Measurements from ENCODE around the gene ZAP70.

ZAP70 gene

DNA sequence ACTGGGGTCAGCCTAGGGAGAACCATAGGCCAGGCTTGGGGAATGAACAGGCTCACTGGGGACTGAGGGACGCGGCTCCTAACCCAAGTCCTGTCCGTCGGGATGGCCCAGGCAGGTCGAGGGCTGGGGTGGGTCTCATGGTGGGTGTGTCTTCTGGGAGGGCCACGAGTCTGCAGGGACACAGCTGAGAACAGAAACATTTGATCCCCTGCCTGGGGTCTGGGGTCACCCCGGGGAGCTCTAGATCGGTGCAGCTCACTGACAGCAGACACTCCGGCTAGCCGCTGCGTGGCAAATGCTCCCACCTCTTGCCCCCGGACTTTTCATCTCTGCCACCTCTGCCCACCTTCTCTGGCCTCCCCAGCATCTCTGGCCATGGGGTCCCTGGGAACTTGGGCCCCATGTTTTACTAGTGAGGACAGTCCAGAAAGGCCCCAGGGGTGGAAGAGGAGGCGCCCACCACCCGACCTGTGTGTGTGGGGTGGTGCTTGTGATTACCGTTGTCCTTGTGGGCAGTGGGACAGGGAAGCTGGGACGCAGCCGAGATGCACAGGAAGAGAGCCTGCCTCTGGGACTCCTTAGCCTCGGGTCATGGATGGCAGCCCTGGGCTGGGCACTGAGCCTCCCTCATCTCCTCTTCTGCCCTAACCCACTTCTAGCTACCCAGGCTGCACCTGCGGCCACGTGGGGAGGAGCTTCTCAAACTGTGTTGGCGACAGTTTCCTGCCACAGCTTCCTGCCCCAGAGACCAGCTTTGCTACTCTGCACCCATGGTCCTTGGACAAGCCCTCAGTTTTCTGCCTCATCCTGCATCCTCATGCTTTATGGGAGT lies 4.9 kb downstream of the ZAP70 start:
- no peak for DNase-seq

DNA sequence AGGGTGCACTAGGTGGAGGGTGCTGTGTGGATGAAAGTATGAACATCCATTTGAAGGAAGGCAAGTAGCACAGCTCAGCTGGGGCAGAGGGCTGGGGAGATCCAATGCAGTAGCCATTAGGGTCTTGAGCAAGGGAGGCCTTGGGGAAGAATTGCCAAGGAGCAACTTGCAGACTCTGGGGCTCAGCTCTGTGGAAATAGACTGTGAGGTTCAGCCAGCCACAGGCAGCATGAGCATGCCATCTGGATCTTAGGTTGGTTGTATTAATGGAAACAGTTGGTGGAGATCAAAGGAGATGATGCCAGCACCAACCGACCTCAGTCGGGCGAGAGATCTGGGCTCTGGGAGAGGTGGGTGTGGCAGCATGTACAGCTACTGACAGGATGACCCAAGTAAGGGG lies 5.6 kb downstream of the ZAP70 start:
- DNase-seq = no peak

DNA sequence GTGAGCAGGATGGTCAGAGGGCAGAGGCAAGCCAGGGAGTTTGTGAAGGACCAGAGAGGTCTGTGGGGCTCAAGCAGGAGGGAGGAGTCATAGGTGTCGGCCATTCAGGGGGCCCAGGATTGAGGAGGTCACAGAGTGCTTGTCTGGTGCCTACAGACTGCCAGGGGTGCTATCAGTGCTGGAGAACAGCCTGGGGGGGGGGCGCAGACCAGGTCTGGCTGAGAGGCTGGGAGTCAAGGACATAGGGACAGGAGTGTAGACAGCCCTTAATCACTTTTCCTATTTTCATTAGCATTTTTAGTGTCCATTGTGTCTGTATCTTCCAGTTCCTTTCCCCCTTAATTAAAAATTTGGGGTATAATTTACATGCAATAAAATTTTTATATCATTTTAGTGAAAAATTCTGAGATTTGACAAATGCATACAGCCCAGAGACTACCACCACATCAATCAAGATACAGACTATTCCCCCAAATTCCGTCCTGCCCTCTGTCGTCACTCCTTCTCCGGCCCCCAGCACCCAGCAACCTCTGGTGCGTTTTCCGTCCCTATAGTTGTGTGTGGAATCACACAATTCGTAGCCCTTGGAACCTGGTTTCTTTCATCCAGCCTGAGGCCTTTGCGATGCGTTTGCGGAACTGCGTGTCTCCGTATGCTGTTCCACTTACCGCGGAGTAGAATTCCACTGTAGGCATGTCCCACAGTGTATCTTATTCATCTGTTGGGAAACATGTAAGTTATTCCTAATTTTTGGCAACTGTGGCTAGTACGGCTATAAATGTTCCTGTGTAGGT lies 6.2 kb downstream of the ZAP70 start:
- no peak for DNase-seq

DNA sequence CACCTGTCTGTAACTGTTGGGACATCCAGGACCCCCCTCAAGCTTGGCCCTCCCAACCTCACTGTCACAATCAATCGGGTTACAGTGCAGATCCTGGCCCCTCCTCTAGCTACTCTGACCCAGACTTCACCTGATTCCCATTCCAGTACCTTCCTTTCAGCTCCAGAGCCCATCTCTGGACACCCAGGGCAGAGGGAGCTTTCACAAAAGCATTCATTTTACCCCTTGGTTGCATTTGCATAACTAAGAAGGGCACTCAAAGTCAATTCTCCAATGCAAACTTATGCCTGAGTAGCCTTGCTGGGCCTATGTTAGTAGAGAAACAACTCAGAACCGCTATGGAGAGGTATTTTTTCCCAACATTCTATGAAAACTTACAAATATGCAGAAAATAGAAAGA lies 7.4 kb downstream of the ZAP70 start:
- DNase-seq = no peak

DNA sequence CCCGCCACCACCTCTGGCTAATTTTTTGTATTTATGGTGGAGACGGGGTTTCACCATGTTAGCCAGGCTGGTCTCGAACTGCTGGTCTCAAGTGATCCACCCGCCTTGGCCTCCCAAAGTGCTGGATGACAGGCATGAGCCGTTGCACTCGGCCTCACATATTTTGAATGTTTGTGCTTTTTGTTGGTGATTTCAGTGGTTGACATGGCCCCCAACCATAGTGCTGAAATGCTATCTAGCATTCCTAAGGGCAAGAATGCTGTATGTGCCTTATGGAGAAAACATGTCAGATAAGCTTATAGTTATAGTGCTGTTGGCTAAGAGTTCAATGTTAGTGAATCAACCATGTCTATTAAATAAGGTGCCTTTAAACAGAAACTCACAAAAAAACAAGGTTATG lies 8.9 kb downstream of the ZAP70 start:
- no peak for DNase-seq

DNA sequence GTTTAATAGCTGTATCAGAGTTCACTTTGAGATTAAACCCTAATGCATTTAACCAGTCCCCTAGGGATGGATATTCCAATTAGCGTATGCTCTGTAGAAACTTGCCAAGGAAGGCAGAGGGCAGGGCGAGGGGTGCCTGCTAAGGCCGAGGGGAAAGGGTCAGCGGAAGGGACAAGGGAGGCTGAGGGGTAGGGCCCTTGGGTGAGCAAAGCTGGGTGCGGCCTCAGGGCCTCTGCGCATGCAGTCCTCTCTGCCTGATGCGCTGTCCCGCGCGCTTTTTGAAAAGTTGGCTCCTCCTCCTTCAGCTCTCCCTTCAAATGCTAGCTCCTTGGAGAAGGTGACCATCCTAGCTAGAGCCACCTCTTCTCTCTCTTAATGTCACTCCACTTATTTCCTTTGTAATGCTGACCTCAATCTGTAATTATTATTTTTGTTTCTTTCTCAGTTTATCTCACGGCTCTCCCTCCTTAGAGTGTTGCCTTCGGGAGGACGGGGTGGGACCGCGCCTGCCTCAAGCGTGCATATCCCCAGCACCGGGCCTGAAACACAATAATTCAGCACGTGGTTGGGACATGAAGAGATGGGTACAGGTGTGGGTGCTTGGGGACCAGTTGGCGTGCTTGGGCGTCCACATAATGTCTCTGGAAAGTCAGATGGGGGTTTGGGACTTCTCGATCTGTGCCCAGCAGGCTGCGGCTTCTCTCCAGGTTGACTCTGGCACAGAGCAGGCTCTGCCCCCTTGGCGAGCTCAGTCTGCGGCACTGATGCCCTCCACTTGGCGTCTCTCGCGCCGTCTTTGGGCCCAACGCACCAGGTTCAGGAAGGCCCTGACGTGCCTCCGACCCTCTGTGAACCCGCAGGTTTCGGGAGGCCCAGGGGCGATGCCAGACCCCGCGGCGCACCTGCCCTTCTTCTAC lies 10.0 kb downstream of the ZAP70 start:
- no peak for DNase-seq

DNA sequence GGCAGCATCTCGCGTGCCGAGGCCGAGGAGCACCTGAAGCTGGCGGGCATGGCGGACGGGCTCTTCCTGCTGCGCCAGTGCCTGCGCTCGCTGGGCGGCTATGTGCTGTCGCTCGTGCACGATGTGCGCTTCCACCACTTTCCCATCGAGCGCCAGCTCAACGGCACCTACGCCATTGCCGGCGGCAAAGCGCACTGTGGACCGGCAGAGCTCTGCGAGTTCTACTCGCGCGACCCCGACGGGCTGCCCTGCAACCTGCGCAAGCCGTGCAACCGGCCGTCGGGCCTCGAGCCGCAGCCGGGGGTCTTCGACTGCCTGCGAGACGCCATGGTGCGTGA lies 10.7 kb downstream of the ZAP70 start:
- no peak for DNase-seq

DNA sequence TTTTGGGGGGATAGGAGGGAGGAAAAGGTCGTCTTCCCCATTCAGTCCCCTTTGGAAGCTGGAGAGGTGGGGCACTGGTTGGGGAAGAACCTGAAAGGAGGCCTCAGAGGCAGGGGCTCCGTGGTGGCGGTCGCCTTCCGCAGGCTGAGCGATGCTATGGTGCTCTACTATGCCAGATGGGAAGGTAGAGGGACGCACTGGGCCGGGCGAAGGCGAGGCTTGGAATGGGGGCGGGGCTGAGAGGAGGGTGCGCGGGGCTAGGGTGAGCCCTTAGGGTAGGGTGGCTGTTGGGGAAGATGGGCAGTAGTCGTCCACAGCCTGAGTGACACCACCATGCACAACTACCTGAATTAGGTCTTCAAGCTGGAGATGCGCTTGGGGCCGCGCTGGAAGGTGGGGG lies 11.1 kb downstream of the ZAP70 start:
- DNase-seq = no peak

DNA sequence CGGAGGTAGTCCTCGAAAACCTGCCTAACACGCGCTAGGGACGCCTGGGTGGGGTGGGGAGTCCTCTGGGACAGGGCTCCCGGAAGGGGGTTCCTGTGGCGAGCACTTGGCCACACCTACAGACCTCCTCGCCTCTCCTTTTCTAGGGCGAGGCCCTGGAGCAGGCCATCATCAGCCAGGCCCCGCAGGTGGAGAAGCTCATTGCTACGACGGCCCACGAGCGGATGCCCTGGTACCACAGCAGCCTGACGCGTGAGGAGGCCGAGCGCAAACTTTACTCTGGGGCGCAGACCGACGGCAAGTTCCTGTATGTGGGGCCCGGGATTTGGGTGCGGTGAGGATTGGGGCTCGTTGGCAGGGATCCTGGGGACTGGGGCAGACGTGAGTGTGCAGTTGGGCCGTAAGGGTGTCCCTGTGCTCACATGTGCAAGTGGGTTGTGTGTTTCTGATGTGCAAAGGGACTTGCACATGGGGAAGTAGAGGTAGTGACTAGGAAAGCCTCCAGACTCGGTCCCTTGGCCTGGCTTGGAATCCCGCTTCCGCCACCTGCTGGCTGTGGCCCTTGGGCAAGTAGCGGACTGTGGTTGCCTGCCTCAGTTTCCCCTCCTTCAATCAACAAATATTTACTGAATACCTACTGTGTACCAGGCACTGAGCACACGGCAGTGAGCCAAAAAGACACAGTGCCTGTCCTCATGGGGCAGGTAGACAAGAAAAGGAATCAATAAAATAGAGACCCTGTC lies 11.7 kb downstream of the ZAP70 start:
- DNase-seq = no peak

DNA sequence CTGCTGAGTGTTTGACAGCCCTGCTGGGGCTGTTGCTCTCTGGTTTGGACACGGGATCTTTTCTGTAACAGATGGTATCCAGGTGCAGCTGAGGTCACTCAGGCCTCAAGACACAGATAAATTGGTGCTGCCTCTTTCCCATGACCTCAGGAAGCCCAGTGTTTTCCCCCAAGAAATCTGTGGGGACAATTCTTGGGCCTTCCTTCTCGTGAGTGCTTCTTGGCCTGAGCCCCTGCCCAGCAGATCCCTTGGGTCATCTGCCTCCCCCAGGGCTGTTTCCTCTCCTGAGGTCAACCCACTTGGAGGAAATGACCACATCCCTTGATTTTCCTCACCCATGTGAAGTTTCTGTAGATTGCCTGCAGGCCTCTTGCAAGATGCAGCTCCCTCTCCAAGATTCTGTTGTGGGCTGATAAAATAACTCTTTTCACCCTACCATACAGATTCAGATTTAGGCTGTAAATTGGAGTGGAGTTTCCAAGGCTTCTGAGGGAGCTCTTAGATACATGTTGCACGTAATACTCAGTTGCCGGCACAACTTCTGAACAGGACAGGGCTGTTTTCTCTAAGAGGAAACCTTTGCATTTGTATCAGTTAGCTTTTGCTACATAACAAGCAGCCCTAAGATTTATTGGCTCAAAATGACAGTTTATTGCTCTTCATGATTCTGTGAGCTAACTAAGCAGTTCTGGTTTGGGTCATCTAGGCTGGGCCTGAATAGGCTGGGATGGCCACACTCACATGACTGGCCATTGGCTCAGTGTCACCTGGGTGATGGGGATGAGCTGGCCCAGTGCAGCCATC lies 13.1 kb downstream of the ZAP70 start:
- no peak for DNase-seq

DNA sequence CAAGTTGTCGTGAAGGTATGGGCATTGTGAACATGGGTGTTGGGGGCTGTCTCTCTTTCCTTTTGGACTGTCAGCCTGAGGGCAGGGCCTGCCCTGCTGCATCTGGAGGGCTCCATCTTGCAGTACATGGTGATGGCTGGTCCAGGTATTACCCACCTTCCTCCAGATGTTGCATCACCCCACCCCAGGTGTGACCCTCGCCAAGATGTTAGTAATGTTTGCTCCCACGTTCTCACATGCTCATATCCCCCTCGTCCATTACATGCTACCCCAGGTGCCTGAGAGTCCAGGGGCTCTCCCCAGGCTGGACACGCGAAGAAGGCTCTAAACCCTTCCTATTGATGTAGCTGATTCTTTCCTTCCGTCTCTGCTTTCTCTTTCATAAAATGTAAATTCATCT lies 13.9 kb downstream of the ZAP70 start:
- DNase-seq = no peak

DNA sequence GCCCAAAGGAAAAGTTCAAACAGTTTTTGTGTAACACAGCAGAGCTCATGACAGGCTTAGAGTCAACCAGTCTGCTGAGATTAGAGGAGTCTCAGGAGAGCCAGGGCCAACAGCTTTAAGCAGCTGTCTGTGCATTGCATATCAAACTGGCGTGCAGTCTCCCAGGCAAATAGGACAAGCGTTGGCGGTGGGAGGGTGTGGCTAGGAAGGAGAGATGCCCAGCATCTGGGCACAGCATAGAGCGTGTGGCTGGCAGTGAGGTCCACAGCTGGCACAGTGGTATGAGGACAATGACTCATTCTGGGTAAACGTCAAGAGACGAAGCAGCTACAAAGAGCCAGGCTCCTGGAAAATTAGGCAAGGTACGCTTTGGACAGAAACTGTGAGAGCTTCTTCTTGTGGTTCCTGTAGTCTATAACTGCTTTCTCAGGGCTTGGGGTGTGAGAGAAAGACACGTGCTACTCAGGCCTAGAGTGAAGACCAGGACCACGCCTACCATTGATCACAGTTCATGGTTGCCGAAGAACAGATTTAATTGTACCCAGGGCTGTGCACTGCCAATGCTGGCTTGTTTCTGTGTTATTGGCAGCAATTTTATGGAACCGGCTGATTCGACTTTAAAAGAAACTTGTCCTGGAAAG lies 14.8 kb downstream of the ZAP70 start:
- no peak for DNase-seq

DNA sequence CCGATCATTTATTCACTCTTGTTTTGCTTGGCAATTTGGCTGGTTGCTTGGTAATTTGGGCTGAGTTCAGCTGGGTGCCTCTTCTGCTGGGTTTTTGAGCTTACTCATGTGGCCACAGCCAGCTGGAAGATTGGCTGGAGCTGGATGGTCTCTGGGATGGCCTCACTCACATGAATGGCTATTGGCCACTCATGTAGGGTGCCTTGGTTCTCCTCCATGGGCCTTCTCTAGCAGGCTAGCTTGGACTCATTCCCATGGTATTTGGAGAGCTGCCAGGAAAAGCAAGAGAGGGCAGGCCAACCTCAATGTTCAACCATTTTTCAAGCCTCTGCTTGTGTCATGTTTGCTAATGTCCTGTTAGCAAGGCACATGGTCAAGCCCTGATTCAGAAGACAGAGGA lies 16.9 kb downstream of the ZAP70 start:
- no peak for DNase-seq

DNA sequence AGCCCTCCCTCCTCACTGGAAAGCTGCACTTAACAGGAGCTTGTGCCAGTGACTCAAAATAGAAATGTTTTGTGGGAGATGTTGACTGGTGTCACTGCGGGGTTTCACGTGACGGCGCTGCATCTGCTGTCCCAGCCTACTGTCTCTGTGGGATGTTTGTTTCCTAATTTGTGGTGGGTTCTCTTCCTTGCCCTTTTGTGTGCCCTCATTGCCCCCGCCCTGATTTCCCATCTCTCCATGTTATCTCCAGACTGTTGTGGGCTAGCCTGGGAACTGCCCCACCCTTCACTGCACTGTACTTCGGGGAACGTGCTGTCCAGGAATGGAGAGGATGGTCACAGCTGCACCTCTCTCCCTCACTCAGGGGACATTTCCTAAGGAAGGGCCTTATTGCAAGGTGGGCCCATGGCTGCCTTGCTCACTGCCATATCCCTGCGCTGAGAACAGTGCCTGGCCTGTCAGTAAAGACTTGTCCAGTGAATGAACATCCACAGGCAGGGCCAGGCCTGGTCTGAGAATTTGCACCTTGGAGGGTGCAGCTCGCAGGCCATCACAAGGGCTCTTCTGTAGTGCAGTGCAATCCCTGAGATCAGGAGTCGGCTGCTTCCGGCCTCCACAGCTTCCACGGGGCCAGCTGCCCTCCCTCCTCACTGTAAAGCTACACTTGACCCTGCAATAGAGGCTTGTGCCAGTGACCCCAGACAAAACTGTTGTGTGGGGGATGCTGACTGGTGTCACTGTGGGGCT lies 18.1 kb downstream of the ZAP70 start:
- no peak for DNase-seq

DNA sequence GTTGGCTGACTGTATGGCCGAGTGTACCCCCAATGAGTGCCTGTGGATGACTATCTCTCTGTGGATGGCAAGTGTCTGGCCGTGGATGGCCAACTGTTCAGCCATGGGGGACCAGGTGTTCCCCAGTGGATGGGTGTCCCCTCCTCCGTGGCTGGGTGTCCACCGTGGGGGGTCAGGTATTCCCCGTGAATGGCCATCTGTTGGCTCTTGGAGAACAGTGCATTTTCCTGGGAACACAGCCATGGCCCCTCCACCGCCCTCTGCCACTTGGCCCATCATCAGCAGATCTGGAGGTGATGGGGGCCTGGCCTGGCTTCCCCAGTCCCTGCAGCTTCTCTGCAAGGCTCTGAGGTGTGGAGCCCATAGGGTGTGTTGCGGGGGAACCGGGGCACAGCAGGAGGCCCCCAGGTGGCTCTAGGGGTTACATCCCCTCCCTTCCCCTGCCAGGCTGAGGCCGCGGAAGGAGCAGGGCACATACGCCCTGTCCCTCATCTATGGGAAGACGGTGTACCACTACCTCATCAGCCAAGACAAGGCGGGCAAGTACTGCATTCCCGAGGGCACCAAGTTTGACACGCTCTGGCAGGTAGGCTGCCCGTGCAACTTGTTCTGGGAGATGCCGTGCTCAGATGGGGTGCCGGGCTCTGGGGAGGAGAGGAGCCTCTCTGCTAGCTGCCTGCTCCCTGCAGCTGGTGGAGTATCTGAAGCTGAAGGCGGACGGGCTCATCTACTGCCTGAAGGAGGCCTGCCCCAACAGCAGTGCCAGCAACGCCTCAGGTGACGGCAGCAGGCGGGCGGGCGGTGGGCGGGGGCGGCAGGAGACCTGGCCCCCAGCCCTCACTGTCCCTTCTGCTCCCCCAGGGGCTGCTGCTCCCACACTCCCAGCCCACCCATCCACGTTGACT lies 19.3 kb downstream of the ZAP70 start:
- no peak for DNase-seq

DNA sequence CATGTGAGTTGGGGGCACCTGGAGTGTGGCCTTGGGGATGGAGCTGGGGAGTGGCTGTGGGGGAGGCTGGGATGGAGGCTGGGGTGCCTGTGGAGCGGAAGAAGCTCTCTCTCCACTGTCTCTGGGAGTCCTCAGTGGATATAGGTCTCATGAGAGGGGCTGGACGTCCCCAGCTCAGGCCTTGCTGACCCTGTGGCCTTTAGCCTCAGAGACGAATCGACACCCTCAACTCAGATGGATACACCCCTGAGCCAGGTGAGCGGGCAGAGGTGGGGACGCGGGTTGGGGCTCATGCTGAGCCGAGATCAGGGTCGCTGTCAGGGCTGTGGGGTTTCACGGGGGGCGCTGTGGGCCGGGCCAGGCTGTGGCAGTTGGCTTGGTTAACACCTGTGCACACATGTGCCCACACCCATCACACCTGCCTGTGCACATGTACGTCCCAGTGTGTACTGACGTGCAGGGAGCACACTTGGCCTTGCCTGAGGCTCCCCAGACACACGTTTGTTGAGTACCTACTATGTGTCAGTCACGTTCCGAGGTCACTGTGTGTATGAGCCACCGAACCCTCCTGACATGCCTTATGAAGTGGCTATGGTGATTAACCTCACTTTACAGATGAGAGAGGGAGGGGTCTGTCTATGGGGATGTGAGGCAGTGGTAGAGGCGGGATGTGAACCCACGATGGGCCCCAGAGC lies 20.1 kb downstream of the ZAP70 start:
- no peak for DNase-seq

DNA sequence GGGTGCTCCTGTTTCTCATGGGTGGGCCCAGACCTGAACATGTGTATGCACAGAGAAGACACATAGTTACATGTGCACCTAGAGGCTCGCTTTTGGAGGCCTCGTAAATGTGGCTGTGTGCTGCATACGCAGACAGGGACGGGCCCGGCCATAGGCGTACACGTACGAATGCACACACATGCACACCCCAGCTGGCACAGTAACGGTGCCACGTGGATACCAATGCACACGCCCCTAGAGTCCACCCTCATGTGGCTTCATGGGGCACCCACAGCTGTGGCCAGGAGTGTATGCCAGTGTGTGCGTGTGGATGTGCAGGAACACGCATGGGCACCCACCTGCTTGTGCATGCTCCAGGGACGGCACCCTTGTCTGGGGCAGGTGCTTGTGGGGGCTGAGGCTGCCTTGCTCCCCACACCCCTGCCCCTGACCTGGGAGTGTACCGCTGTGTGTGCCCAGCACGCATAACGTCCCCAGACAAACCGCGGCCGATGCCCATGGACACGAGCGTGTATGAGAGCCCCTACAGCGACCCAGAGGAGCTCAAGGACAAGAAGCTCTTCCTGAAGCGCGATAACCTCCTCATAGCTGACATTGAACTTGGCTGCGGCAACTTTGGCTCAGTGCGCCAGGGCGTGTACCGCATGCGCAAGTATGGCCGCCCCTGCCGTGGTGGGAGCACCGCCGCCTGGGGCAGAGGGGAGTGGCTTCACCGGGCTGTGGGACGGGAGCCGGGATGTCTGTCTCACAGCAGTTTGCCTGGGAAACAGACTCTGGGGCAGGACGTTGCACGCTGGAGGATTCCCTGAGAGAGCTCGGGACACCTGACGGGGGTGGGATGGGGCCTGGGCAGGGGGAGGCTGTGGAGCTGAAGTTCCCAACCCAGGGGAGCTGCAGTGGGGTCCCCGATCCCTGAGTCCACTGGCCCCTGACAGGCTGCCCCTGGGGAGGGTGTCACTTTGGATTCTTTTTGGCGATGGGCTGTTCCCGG lies 21.0 kb downstream of the ZAP70 start:
- DNase-seq = no peak

Data from GOT3 (cell line).